PC-3 (cell line): ENCODE data around the gene BMPER. TPM values are rescaled to one million over a fixed set of nuclear protein-coding genes. Genes with fewer than 3 reads are reported as not detected.

Experiments used
- ATAC-seq: fragments of 200-7000 bp; cut with Tn5 transposase; 2 replicates; pipeline ENCODE4 v1.9.1; 2020; ENCODE audit warnings: mild to moderate bottlenecking, moderate library complexity
- BruUV-seq: library from RNA; stranded (reverse); fragments of 400-500 nt; replicated peaks from 2 replicates; lab custom pipeline; 2021; lab: Mats Ljungman, UMichigan
- CTCF ChIA-PET: fragments of 300-600 bp; sonication (Branson Sonifier 250); formaldehyde crosslinking; loops from one replicate; lab custom pipeline; 2022; ENCODE audit warnings: antibody characterized with exemption; lab: Charles Lee
- POLR2A ChIA-PET: fragments of 300-600 bp; sonication (Branson Sonifier 250); formaldehyde crosslinking; loops from one replicate; lab custom pipeline; 2022; ENCODE audit warnings: antibody characterized with exemption; ENCODE audit not compliant: unreplicated experiment; lab: Charles Lee
- DNase-seq: peaks from one replicate; pipeline ENCODE4 v3.0.0-alpha.2; 2015
- H2AFZ ChIP-seq: fragments of 300-600 bp; sonication (generic); 2 replicates; pipeline ENCODE4 v1.6.0; 2016; ENCODE audit warnings: antibody characterized with exemption, low read length
- H3F3A ChIP-seq: fragments of 300-600 bp; sonication (generic); one replicate; pipeline ENCODE4 v1.6.0; 2017; ENCODE audit warnings: antibody characterized with exemption, low read length, control low read depth, mild to moderate bottlenecking; ENCODE audit not compliant: unreplicated experiment
- H3K27ac ChIP-seq: fragments of 300-600 bp; sonication (generic); 2 replicates; pipeline ENCODE4 v1.5.1; 2016; ENCODE audit warnings: mild to moderate bottlenecking, low read length
- H3K27me3 ChIP-seq: fragments of 300-600 bp; sonication (generic); 2 replicates; pipeline ENCODE4 v1.6.1; 2016; ENCODE audit warnings: low read length, mixed read lengths
- H3K36me3 ChIP-seq: fragments of 300-600 bp; sonication (generic); 2 replicates; pipeline ENCODE4 v1.6.1; 2016; ENCODE audit warnings: low read depth, mixed run types, low read length, mixed read lengths
- H3K4me1 ChIP-seq: fragments of 300-600 bp; sonication (generic); 2 replicates; pipeline ENCODE4 v1.5.1; 2016; ENCODE audit warnings: low read length; ENCODE audit not compliant: insufficient read depth
- H3K4me2 ChIP-seq: fragments of 300-600 bp; sonication (generic); 2 replicates; pipeline ENCODE4 v1.6.0; 2016; ENCODE audit warnings: low read length
- H3K4me3 ChIP-seq: fragments of 300-600 bp; sonication (generic); 2 replicates; pipeline ENCODE4 v1.5.1; 2016; ENCODE audit warnings: mild to moderate bottlenecking, low read length, mixed read lengths
- H3K79me2 ChIP-seq: fragments of 300-600 bp; sonication (generic); 2 replicates; pipeline ENCODE4 v1.6.1; 2017; ENCODE audit warnings: low read length, mixed read lengths
- H3K9ac ChIP-seq: fragments of 300-600 bp; sonication (generic); 2 replicates; pipeline ENCODE4 v1.6.0; 2016; ENCODE audit warnings: mild to moderate bottlenecking, low read length
- H3K9me2 ChIP-seq: fragments of 300-600 bp; sonication (generic); replicated peaks from 2 replicates; pipeline ENCODE4 v1.6.1; 2016; ENCODE audit warnings: mixed run types, low read length, mixed read lengths
- H3K9me3 ChIP-seq: fragments of 300-600 bp; sonication (generic); 2 replicates; pipeline ENCODE4 v1.6.1; 2016; ENCODE audit warnings: low read length, mixed read lengths
- H4K20me1 ChIP-seq: fragments of 300-600 bp; sonication (generic); 2 replicates; pipeline ENCODE4 v1.6.1; 2016; ENCODE audit warnings: low read length, mixed read lengths
- EZH2 ChIP-seq: fragments of 300-600 bp; sonication (generic); IDR thresholded peaks from one replicate; pipeline ENCODE4 v1.6.1; 2017; ENCODE audit warnings: antibody characterized with exemption, mild to moderate bottlenecking, low read length; ENCODE audit not compliant: unreplicated experiment
- EZH2phosphoT487 ChIP-seq: fragments of 300-600 bp; sonication (generic); IDR thresholded peaks from 2 replicates; pipeline ENCODE4 v1.6.1; 2018; ENCODE audit warnings: mild to moderate bottlenecking, antibody characterized with exemption, low read length, borderline replicate concordance
- intact Hi-C: fragments of 100-400 bp; cut with micrococcal nuclease; formaldehyde crosslinking; loops from 2 replicates; pipeline ENCODE4 v1.9.0; 2023
- total RNA-seq: library from RNA; depleted of rRNA; stranded (reverse); fragments of >200 nt; gene quantifications from 2 replicates; pipeline ENCODE4 v1.2.3, GENCODE V29; 2014
- TF ChIP-seq, protein P1 (sequence below): fragments of 300-600 bp; sonication (generic); conservative IDR thresholded peaks from 2 replicates; pipeline ENCODE4 v1.5.1; 2017; ENCODE audit warnings: antibody characterized with exemption, low read depth, mild to moderate bottlenecking, low read length

Gene BMPER
- total RNA-seq, 1 experiment from 2014 or later: 0.11 TPM

- Histone ChIP-seq H3K4me3 (no peak overlapping the region), H2AFZ (no peak overlapping the region), H3K27ac (no peak overlapping the region), H3K27me3 (peaks cover 14% of the 10 kb centered on the region; the same call in 1 of the 2 replicates), H3K9me2 (no peaks in the 10 kb centered on the region), H3K79me2 (no peaks in the 10 kb centered on the region), H4K20me1 (no peaks in the 10 kb centered on the region), H3F3A (no peaks in the 10 kb centered on the region), H3K4me1 (no peaks in the 10 kb centered on the region), H3K4me2 (no peak overlapping the region), H3K9ac (no peak overlapping the region), H3K9me3 (no peaks in the 10 kb centered on the region), H3K36me3 (no peaks in the 10 kb centered on the region)
- CTCF ChIA-PET: no interaction called here
- TF ChIP-seq EZH2: no peak
- no peak for TF ChIP-seq EZH2phosphoT487
- TF ChIP-seq, protein P1, sequence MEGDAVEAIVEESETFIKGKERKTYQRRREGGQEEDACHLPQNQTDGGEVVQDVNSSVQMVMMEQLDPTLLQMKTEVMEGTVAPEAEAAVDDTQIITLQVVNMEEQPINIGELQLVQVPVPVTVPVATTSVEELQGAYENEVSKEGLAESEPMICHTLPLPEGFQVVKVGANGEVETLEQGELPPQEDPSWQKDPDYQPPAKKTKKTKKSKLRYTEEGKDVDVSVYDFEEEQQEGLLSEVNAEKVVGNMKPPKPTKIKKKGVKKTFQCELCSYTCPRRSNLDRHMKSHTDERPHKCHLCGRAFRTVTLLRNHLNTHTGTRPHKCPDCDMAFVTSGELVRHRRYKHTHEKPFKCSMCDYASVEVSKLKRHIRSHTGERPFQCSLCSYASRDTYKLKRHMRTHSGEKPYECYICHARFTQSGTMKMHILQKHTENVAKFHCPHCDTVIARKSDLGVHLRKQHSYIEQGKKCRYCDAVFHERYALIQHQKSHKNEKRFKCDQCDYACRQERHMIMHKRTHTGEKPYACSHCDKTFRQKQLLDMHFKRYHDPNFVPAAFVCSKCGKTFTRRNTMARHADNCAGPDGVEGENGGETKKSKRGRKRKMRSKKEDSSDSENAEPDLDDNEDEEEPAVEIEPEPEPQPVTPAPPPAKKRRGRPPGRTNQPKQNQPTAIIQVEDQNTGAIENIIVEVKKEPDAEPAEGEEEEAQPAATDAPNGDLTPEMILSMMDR: no peak
- intact Hi-C loops: no loop called here
- no peak for DNase-seq
- no peak for ATAC-seq
- POLR2A ChIA-PET: no interaction called here
- no TSS peak for BruUV-seq
Observed at GRCh38 chr7:34013421-34013820, 108.1 kb downstream of the BMPER start.

DNA sequence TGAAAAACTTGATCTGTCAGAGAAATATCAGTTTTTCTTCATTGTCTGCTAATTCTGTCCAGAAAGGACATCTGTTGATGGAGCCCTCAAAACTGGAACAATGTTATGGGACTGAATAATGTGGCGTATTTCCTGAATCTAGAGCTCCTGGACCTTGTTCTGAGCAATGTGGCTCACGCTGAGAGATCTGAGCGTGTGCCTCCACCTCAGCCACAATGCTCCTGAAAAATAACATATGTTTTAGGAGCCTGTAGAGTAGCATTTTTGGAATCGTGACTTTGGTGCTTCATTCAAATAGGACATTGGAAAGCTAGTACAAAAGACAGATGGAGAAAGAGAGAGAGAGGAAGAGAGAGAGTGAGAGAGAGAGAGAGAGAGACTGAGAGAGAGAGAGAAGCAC lies 110.3 kb downstream of the BMPER start:
- intact Hi-C loops: no loop called here
- BruUV-seq: no TSS peak
- H4K20me1 ChIP-seq: no peaks in the 10 kb centered on the region
- no peak overlapping the region for H3K4me2 ChIP-seq
- H3K9me3 ChIP-seq: no peaks in the 10 kb centered on the region
- DNase-seq (no peak), ATAC-seq (no peak)
- no peaks in the 10 kb centered on the region for H3F3A ChIP-seq
- ChIA-PET CTCF (no interaction called here), POLR2A (no interaction called here)
- no peak overlapping the region for H3K4me3 ChIP-seq
- no peaks in the 10 kb centered on the region for H3K9me2 ChIP-seq
- no peak overlapping the region for H2AFZ ChIP-seq
- H3K27ac ChIP-seq: no peak overlapping the region
- no peak overlapping the region for H3K9ac ChIP-seq
- no peak for TF ChIP-seq EZH2phosphoT487
- TF ChIP-seq, protein P1: no peak
- H3K27me3 ChIP-seq: peaks cover 20% of the 10 kb centered on the region; the same call in 1 of the 2 replicates
- H3K4me1 ChIP-seq: no peaks in the 10 kb centered on the region
- H3K79me2 ChIP-seq: no peaks in the 10 kb centered on the region
- no peaks in the 10 kb centered on the region for H3K36me3 ChIP-seq

- H2AFZ ChIP-seq: no peak overlapping the region
- no peak for DNase-seq
- H3K4me2 ChIP-seq: no peak overlapping the region
- no peak overlapping the region for H3K4me3 ChIP-seq
- peaks cover 20% of the 10 kb centered on the region; the same call in 1 of the 2 replicates for H3K27me3 ChIP-seq
- no peak overlapping the region for H3K9ac ChIP-seq
- BruUV-seq: no TSS peak
- ChIA-PET CTCF (no interaction called here), POLR2A (no interaction called here)
- H3K9me2 ChIP-seq: no peaks in the 10 kb centered on the region
- TF ChIP-seq EZH2 (no peak), EZH2phosphoT487 (no peak)
- TF ChIP-seq, protein P1: no peak
- H3F3A ChIP-seq: no peaks in the 10 kb centered on the region
- H3K36me3 ChIP-seq: no peaks in the 10 kb centered on the region
- no peaks in the 10 kb centered on the region for H4K20me1 ChIP-seq
- intact Hi-C loops: no loop called here
- no peaks in the 10 kb centered on the region for H3K79me2 ChIP-seq
- no peaks in the 10 kb centered on the region for H3K4me1 ChIP-seq
- H3K9me3 ChIP-seq: no peaks in the 10 kb centered on the region
- ATAC-seq: no peak
- H3K27ac ChIP-seq: no peak overlapping the region
Observed at GRCh38 chr7:34016876-34017275, 111.5 kb downstream of the BMPER start.
